Measurements from ENCODE around the gene MARS1.
"Not testable (repeated sequence)": the region's sequence is repeated elsewhere in the genome, so short reads cannot be mapped to it uniquely, and the experiment has no call there.

DNA sequence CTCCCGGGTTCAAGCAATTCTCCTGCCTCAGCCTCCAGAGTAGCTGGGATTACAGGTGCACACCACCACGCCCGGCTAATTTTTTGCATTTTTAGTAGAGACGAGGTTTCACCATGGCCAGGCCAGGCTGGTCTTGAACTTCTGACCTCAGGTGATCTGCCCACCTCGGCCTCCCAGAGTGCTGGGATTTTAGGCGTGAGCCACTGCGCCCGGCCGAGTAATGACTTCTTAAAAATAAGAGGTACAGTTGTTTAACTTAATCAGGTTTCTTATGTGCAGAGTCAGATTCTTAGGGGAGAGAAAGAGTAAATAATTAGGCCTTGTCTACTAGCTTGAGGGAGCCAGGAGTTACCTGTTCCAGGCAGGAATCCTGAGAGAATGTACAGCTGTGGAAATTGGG, 26.4 kb downstream of the MARS1 start:
- TF ChIP-seq, protein P1, sequence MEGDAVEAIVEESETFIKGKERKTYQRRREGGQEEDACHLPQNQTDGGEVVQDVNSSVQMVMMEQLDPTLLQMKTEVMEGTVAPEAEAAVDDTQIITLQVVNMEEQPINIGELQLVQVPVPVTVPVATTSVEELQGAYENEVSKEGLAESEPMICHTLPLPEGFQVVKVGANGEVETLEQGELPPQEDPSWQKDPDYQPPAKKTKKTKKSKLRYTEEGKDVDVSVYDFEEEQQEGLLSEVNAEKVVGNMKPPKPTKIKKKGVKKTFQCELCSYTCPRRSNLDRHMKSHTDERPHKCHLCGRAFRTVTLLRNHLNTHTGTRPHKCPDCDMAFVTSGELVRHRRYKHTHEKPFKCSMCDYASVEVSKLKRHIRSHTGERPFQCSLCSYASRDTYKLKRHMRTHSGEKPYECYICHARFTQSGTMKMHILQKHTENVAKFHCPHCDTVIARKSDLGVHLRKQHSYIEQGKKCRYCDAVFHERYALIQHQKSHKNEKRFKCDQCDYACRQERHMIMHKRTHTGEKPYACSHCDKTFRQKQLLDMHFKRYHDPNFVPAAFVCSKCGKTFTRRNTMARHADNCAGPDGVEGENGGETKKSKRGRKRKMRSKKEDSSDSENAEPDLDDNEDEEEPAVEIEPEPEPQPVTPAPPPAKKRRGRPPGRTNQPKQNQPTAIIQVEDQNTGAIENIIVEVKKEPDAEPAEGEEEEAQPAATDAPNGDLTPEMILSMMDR (IDR thresholded peaks at IDR 0.05; ENCODE audit: low read length), result not testable (repeated sequence)
- not testable (repeated sequence) for TF ChIP-seq EZH2phosphoT487 (IDR thresholded peaks at IDR 0.05; ENCODE audit: low read length)
